Coronary artery (tissue), 2 donors: ENCODE measurements around the gene OSTF1.

Experiments used
- DNase-seq: peaks from one replicate; pipeline ENCODE4 v3.0.0-alpha.2; 2017; ENCODE audit warnings: low spot score
- H3K27ac ChIP-seq, 2 donors: fragments of 200-600 bp; sonication (generic); one replicate each; pipeline ENCODE4 v1.5.1; 2016 to 2019
- H3K4me3 ChIP-seq: fragments of 200-600 bp; sonication (generic); 2 replicates; pipeline ENCODE4 v1.5.1; 2016; ENCODE audit warnings: mild to moderate bottlenecking, moderate library complexity
- TF ChIP-seq, protein P1 (sequence below): fragments of 200-600 bp; sonication (generic); IDR thresholded peaks from one replicate; pipeline ENCODE4 v1.5.1; 2019; ENCODE audit warnings: antibody characterized with exemption

OSTF1 gene

DNA sequence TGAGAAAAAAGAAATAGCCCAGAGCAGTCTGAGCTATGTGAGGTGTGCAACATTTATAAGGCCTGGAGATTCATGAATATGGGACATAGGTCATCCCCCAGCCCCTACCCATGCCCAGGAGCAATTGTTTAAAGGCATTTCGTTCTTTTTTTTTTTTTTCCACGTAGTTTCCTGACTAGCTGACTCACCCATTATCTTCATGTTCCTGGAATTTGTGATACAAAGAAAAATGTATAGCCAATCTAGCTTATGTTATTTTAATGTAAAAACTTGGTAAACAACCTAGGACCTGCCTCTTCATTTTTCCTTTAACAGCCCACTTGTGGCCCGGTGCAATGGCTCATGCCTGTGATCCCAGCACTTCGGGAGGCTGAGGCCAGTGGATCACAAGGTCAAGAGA lies 81.3 kb downstream of the OSTF1 start:
- no peak overlapping the region for H3K27ac ChIP-seq
- TF ChIP-seq, protein P1, sequence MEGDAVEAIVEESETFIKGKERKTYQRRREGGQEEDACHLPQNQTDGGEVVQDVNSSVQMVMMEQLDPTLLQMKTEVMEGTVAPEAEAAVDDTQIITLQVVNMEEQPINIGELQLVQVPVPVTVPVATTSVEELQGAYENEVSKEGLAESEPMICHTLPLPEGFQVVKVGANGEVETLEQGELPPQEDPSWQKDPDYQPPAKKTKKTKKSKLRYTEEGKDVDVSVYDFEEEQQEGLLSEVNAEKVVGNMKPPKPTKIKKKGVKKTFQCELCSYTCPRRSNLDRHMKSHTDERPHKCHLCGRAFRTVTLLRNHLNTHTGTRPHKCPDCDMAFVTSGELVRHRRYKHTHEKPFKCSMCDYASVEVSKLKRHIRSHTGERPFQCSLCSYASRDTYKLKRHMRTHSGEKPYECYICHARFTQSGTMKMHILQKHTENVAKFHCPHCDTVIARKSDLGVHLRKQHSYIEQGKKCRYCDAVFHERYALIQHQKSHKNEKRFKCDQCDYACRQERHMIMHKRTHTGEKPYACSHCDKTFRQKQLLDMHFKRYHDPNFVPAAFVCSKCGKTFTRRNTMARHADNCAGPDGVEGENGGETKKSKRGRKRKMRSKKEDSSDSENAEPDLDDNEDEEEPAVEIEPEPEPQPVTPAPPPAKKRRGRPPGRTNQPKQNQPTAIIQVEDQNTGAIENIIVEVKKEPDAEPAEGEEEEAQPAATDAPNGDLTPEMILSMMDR = no peak
- DNase-seq = no peak
- H3K4me3 ChIP-seq = no peak overlapping the region

DNA sequence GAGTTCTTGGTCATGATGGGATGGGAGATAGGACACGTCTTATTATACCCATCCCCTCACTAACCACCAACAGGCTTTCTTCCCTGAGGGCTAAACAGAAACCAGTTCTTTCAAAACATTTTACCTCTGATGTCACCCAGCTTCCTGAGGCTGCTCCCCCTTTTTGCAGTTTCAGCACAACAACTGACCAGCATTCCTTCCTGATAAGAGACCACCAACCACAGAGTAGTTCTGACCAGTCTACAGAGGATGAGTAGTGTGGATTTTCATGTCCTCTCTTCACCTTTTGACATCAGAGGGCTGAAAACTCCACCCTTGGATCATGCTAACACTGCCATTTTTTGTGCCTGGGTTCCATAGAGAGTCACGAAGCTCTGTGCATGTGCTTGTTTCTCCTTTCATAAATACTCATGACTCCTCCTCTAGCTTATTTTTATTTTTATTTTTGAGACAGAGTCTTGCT lies 82.6 kb downstream of the OSTF1 start:
- TF ChIP-seq, protein P1 = no peak
- H3K27ac ChIP-seq = no peak overlapping the region
- no peak for DNase-seq
- H3K4me3 ChIP-seq = no peak overlapping the region

DNA sequence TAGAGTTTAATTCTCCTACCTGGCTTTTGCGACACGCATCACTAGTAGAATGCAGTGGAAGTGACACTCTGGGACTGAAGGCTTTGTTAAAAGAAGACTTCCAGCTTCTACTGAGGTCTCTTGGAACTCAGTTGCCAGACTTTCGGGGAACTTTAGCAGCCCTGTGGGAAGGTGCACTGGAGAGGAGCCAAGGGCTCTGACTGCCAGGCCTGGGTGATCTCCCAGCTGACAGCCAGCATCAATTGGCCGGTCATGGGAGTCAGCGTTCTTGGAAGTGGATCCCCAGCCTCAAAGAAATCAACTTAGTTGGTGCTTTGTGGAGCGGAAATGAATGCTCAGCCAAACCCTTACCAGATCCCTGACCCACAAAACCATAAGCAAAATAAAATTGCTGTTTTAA lies 87.1 kb downstream of the OSTF1 start:
- DNase-seq = no peak
- Histone ChIP-seq H3K4me3 (no peak overlapping the region), H3K27ac (no peak overlapping the region)
- TF ChIP-seq, protein P1 = no peak

DNA sequence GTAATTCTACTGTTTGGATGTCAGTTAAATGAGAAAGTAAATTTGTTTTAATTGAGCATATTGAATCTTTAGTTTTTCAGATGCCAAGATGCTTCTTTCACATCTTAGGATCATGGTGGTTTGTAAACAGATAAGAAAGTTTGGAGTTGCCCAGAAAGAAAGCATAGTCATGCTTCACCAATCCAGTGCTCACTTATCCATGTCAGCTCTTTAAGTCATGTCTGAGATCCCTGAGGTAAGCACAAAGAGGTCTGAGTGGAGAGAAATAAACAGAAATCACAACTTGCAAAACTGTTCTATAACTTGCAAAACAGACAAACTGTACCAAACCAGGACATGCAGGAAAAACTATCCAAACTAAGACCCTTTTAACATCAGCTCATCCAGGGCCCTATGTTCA lies 87.7 kb downstream of the OSTF1 start:
- no peak overlapping the region for H3K27ac ChIP-seq
- DNase-seq = no peak
- H3K4me3 ChIP-seq = no peak overlapping the region
- TF ChIP-seq, protein P1 = no peak

DNA sequence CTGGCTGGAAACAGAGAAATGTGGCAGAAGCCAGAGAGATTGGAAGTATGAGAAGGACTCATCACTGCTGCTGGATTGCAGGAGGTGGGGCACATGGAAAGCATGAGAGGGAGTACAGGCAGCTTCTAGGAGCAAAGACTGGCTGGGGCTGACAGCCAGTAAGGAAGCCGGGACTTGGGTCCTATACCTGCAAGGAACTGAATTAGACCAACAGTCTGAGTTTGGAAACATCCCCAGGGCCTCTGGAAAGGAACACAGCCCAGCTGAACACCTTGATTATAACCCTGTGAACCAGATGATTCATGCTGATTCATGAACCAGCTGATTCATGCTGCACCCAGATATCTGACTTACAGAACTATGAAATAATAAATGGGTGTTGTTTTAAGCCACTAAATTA lies 93.4 kb downstream of the OSTF1 start:
- TF ChIP-seq, protein P1 = no peak
- no peak overlapping the region for H3K27ac ChIP-seq
- DNase-seq = no peak
- no peak overlapping the region for H3K4me3 ChIP-seq

DNA sequence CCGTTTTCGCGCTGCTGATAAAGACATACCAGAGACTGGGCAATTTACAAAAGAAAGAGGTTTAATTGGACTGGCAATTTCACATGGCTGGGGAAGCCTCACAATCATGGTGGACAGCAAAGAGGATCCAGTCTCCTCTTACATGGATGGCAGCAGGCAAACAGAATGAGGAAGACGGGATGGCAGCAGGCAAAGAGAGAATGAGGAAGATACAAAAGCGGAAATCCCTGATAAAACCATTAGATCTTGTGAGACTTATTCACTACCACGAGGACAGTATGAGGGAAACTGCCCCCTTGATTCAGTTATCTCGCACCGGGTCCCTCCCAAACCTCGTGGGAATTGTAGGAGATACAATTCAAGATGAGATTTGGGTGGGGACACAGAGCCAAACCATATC lies 95.0 kb downstream of the OSTF1 start:
- no peak for DNase-seq

DNA sequence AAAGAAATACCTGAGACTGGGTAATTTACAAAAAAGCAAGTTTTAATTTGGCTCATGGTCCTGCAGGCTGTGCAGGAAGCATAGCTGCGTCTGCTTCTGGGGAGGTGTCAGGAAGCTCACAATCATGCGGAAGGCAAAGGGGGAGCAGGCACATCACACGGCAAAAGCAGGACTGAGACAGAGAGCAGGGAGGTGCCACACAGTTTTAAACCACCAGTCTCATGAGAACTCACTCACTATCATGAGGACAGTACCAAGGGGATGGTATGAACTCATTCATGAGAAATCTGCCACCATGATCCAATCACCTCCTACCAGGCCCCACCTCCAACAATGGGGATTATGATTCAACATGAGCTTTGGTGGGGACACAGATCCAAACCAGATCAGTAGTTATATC lies 96.2 kb downstream of the OSTF1 start:
- H3K27ac ChIP-seq = no peak overlapping the region

More for the DNA sequence above, 95.0 kb downstream of the OSTF1 start:
- no peak overlapping the region for H3K27ac ChIP-seq
- no peak overlapping the region for H3K4me3 ChIP-seq
- TF ChIP-seq, protein P1 = no peak

More for the DNA sequence above, 96.2 kb downstream of the OSTF1 start:
- no peak for DNase-seq
- H3K4me3 ChIP-seq = no peak overlapping the region
- TF ChIP-seq, protein P1 = no peak
